Glomerular visceral epithelial cell (primary cell): ENCODE results near the gene NRDC.
A peak's percentile ranks its signal among the peaks of the same experiment; 100 is the strongest.

Experiments
- DNase-seq: peaks from one replicate; pipeline ENCODE4 v3.0.0-alpha.2; 2016; ENCODE audit errors: extremely low spot score

The NRDC gene

GRCh38 chr1:51758310-51758709 is 120.2 kb downstream of the NRDC start:
- no peak for DNase-seq

GRCh38 chr1:51756290-51756689 is 122.2 kb downstream of the NRDC start:
- no peak for DNase-seq

GRCh38 chr1:51755437-51755836 is 123.1 kb downstream of the NRDC start:
- DNase-seq, result no peak

GRCh38 chr1:51754666-51755065 is 123.9 kb downstream of the NRDC start:
- DNase-seq, result no peak

GRCh38 chr1:51753969-51754368 is 124.6 kb downstream of the NRDC start:
- DNase-seq, result peak; percentile 20

GRCh38 chr1:51752073-51752948 is 126.2 kb downstream of the NRDC start:
- DNase-seq, result no peak

- no peak for DNase-seq
Observed at GRCh38 chr1:51750729-51751128, 127.8 kb downstream of the NRDC start.

GRCh38 chr1:51750218-51750617 is 128.3 kb downstream of the NRDC start:
- DNase-seq, result no peak

- DNase-seq, result no peak
Observed at GRCh38 chr1:51749151-51749550, 129.4 kb downstream of the NRDC start.

- no peak for DNase-seq
Observed at GRCh38 chr1:51745304-51745570, 133.3 kb downstream of the NRDC start.

GRCh38 chr1:51744506-51745303 is 133.8 kb downstream of the NRDC start:
- DNase-seq, result no peak

- DNase-seq, result no peak
Observed at GRCh38 chr1:51741121-51741681, 137.3 kb downstream of the NRDC start.

GRCh38 chr1:51740652-51741051 is 137.9 kb downstream of the NRDC start:
- no peak for DNase-seq
